Activated naive CD4-positive, alpha-beta T cell treated with Interleukin-2 at 50 U/mL for 16 hours (primary cell): Measurements from ENCODE around the gene PON3.
A peak's percentile ranks its signal among the peaks of the same experiment; 100 is the strongest.

Source experiments
- DNase-seq: peaks from one replicate; pipeline ENCODE4 v3.0.0-alpha.2; 2020

PON3 gene

GRCh38 chr7:95396136-95397032 lies at the start of gene PON3:
TSS of gene PON3 (minus strand) at chr7:95396375. CDS start at chr7:95396350, 25 bp downstream.
- DNase-seq = no peak

GRCh38 chr7:95444796-95445195 lies 48.6 kb upstream of the PON3 start:
- DNase-seq = no peak

GRCh38 chr7:95441042-95441823 lies 45.1 kb upstream of the PON3 start:
- DNase-seq = no peak

GRCh38 chr7:95440394-95441038 lies 44.3 kb upstream of the PON3 start:
- DNase-seq = no peak

GRCh38 chr7:95436407-95436806 lies 40.2 kb upstream of the PON3 start:
- DNase-seq = no peak

GRCh38 chr7:95435422-95435780 lies 39.2 kb upstream of the PON3 start:
- DNase-seq = no peak

GRCh38 chr7:95434557-95435421 lies 38.6 kb upstream of the PON3 start, which contains the start of gene PON2:
TSS of gene PON2 (minus strand) at chr7:95435028. CDS start at chr7:95434951, 77 bp downstream.
- peak; percentile 41 for DNase-seq

GRCh38 chr7:95433952-95434556 lies 37.9 kb upstream of the PON3 start:
- no peak for DNase-seq

- DNase-seq = no peak
These were observed 37.0 kb upstream of the PON3 start for GRCh38 chr7:95433129-95433528.

GRCh38 chr7:95432606-95433005 lies 36.4 kb upstream of the PON3 start:
- DNase-seq = no peak

- DNase-seq = no peak
These were observed 34.7 kb upstream of the PON3 start for GRCh38 chr7:95430864-95431263.

GRCh38 chr7:95429241-95429990 lies 33.2 kb upstream of the PON3 start:
- no peak for DNase-seq

GRCh38 chr7:95427914-95428516 lies 31.8 kb upstream of the PON3 start:
- DNase-seq = no peak

- no peak for DNase-seq
These were observed 31.0 kb upstream of the PON3 start for GRCh38 chr7:95427166-95427565.

- no peak for DNase-seq
These were observed 29.5 kb upstream of the PON3 start for GRCh38 chr7:95425694-95426093.

- no peak for DNase-seq
These were observed 28.5 kb upstream of the PON3 start for GRCh38 chr7:95424716-95425115.

GRCh38 chr7:95421847-95422444 lies 25.8 kb upstream of the PON3 start:
- DNase-seq = no peak

GRCh38 chr7:95421000-95421846 lies 25.0 kb upstream of the PON3 start:
- DNase-seq = no peak

- no peak for DNase-seq
These were observed 15.9 kb upstream of the PON3 start for GRCh38 chr7:95412075-95412474.
